ENCODE data around the gene NUMB.

The NUMB gene

DNA sequence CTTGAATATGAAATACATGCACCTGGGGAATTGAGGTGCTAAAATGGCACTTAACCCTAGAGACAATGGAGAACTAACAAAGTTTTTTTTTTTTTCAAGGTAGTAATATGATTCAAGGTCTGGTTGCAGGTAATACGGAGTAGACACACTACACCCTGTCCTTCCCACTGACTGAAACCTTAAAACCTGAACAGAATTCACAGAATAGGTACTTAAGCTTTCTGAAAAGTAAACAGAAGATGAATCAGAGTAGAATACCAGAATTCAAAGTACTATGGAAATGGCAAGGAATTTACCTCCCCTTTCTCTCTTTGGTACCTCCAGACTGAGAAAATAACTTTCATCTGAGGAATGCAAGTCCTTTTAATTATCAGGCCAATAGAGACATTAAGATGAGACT is 133.8 kb downstream of the NUMB start:
- H3K79me2 ChIP-seq (ENCODE audit: insufficient read depth, low read depth), result no peaks in the 10 kb centered on the region
- H4K20me1 ChIP-seq (ENCODE audit: insufficient read depth), result no peaks in the 10 kb centered on the region
- H3K4me2 ChIP-seq, result no peak overlapping the region
- no peaks in the 10 kb centered on the region for H3K27me3 ChIP-seq (ENCODE audit: insufficient read depth, low read depth)
- no peak overlapping the region for H3K27ac ChIP-seq
- no peak overlapping the region for H2AFZ ChIP-seq (ENCODE audit: low read depth)
- no peak overlapping the region for H3K4me3 ChIP-seq (IDR thresholded peaks at IDR 0.05; ENCODE audit: insufficient read depth, low read depth, low read length)
- H3K36me3 ChIP-seq (ENCODE audit: insufficient read depth), result no peaks in the 10 kb centered on the region
- no peaks in the 10 kb centered on the region for H3K4me1 ChIP-seq (ENCODE audit: low read depth, poor library complexity, severe bottlenecking)
- TF ChIP-seq, protein P1, sequence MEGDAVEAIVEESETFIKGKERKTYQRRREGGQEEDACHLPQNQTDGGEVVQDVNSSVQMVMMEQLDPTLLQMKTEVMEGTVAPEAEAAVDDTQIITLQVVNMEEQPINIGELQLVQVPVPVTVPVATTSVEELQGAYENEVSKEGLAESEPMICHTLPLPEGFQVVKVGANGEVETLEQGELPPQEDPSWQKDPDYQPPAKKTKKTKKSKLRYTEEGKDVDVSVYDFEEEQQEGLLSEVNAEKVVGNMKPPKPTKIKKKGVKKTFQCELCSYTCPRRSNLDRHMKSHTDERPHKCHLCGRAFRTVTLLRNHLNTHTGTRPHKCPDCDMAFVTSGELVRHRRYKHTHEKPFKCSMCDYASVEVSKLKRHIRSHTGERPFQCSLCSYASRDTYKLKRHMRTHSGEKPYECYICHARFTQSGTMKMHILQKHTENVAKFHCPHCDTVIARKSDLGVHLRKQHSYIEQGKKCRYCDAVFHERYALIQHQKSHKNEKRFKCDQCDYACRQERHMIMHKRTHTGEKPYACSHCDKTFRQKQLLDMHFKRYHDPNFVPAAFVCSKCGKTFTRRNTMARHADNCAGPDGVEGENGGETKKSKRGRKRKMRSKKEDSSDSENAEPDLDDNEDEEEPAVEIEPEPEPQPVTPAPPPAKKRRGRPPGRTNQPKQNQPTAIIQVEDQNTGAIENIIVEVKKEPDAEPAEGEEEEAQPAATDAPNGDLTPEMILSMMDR (conservative IDR thresholded peaks at IDR 0.05; ENCODE audit: low read depth, low read length), result no peak
- no peak overlapping the region for H3K9ac ChIP-seq

DNA sequence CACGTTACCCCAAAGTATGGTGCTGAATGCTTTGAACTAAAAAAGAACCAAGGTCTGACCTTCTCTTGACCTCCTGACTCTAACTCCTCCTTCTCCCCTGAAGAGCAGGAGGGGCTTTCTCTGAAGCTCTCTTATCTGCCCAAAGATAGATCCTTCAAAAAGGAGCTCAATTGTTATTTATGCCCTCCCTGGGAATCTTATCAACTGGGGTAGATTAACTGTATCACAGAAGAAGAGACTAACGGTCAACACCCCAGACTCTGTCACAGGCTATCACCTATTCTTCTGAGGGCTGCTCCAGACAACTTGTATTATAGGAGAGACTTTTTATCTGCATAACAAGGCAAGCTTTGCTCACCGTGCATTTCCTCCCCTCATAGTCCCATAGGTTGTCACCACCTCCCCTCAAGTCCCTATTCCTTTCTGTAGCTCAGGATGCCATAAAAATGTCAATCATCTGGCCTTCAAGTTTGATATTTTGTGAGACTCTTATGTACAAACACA is 134.4 kb downstream of the NUMB start:
- no peaks in the 10 kb centered on the region for H4K20me1 ChIP-seq (ENCODE audit: insufficient read depth)
- TF ChIP-seq, protein P1 (conservative IDR thresholded peaks at IDR 0.05; ENCODE audit: low read depth, low read length), result no peak
- no peak overlapping the region for H2AFZ ChIP-seq (ENCODE audit: low read depth)
- no peaks in the 10 kb centered on the region for H3K27me3 ChIP-seq (ENCODE audit: insufficient read depth, low read depth)
- H3K9ac ChIP-seq, result no peak overlapping the region
- no peak overlapping the region for H3K27ac ChIP-seq
- no peak overlapping the region for H3K4me2 ChIP-seq
- no peaks in the 10 kb centered on the region for H3K36me3 ChIP-seq (ENCODE audit: insufficient read depth)
- H3K4me1 ChIP-seq (ENCODE audit: low read depth, poor library complexity, severe bottlenecking), result no peaks in the 10 kb centered on the region
- no peak overlapping the region for H3K4me3 ChIP-seq (IDR thresholded peaks at IDR 0.05; ENCODE audit: insufficient read depth, low read depth, low read length)
- no peaks in the 10 kb centered on the region for H3K79me2 ChIP-seq (ENCODE audit: insufficient read depth, low read depth)

DNA sequence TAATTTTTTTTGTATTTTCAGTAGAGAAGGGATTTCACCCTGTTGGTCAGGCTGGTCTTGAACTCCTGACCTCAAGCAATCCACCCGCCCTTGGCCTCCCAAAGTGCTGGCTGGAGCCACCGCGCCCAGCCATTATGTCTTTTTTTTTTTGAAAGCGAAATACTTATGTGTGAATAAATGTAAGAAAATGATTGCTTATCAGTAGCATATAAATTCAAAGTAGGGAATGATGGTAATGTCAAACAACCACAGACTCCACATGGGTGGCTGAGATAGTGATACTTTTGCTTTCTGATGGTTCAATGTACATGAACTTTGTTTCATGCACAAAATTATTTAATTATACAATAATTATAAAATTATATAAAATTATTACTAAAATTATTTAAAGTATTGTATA is 145.2 kb downstream of the NUMB start:
- H3K79me2 ChIP-seq (ENCODE audit: insufficient read depth, low read depth), result no peaks in the 10 kb centered on the region

DNA sequence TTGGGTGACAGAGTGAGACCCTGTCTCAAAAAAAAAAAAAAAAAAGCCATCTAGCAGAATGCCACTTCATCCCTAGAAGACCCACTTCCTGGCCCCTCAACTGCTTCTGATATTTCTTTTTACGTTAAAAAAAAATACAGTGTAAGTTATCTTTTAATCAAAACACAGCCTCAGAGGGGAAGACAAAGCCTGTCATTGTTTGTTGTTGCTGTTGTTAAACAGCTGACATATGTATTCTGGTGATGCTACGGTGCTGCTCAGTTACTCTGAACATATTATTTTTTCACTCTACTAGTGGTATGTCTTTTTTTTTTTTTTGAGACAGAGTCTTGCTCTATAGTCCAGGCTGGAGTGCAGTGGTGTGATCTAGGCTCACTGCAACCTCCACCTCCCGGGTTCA is 145.7 kb downstream of the NUMB start:
- Histone ChIP-seq H2AFZ (ENCODE audit: low read depth) (no peak overlapping the region), H3K4me1 (ENCODE audit: low read depth, poor library complexity, severe bottlenecking) (no peaks in the 10 kb centered on the region), H4K20me1 (ENCODE audit: insufficient read depth) (no peaks in the 10 kb centered on the region), H3K36me3 (ENCODE audit: insufficient read depth) (no peaks in the 10 kb centered on the region), H3K79me2 (ENCODE audit: insufficient read depth, low read depth) (no peaks in the 10 kb centered on the region), H3K27ac (no peak overlapping the region), H3K9ac (no peak overlapping the region), H3K4me3 (IDR thresholded peaks at IDR 0.05; ENCODE audit: insufficient read depth, low read depth, low read length) (no peak overlapping the region), H3K4me2 (no peak overlapping the region), H3K27me3 (ENCODE audit: insufficient read depth, low read depth) (no peaks in the 10 kb centered on the region)
- TF ChIP-seq, protein P1 (conservative IDR thresholded peaks at IDR 0.05; ENCODE audit: low read depth, low read length), result no peak

More for the DNA sequence above, 145.2 kb downstream of the NUMB start:
- Histone ChIP-seq H3K4me1 (ENCODE audit: low read depth, poor library complexity, severe bottlenecking) (no peaks in the 10 kb centered on the region), H3K4me3 (IDR thresholded peaks at IDR 0.05; ENCODE audit: insufficient read depth, low read depth, low read length) (no peak overlapping the region), H3K27me3 (ENCODE audit: insufficient read depth, low read depth) (no peaks in the 10 kb centered on the region), H3K9ac (no peak overlapping the region), H4K20me1 (ENCODE audit: insufficient read depth) (no peaks in the 10 kb centered on the region), H3K4me2 (no peak overlapping the region), H3K27ac (no peak overlapping the region), H2AFZ (ENCODE audit: low read depth) (no peak overlapping the region), H3K36me3 (ENCODE audit: insufficient read depth) (no peaks in the 10 kb centered on the region)
- TF ChIP-seq, protein P1 (conservative IDR thresholded peaks at IDR 0.05; ENCODE audit: low read depth, low read length), result no peak
